ENCODE results near the gene NKX2-3.
A peak's percentile ranks its signal among the peaks of the same experiment; 100 is the strongest.

The NKX2-3 gene

GRCh38 chr10:99532687-99533495, at the start of gene NKX2-3:
Gene NKX2-3 (plus strand): TSS chr10:99532942. CDS start chr10:99533132, 190 bp downstream.
- DNase-seq (ENCODE audit: low read depth in 4 of 4, low spot score in 1 of 4) = peak in 2 of 4 experiments; percentile 29 to 63

- no peak for DNase-seq (ENCODE audit: low read depth in 4 of 4, low spot score in 1 of 4)
Observed at GRCh38 chr10:99484626-99485581, 47.8 kb upstream of the NKX2-3 start.

GRCh38 chr10:99487125-99487807, 45.5 kb upstream of the NKX2-3 start:
- DNase-seq (ENCODE audit: low read depth in 4 of 4, low spot score in 1 of 4) = no peak

GRCh38 chr10:99489271-99489670, 43.5 kb upstream of the NKX2-3 start:
- DNase-seq (ENCODE audit: low read depth in 4 of 4, low spot score in 1 of 4) = no peak

- no peak for DNase-seq (ENCODE audit: low read depth in 4 of 4, low spot score in 1 of 4)
Observed at GRCh38 chr10:99497343-99498025, 35.3 kb upstream of the NKX2-3 start.

GRCh38 chr10:99506416-99506815, 26.3 kb upstream of the NKX2-3 start:
- no peak for DNase-seq (ENCODE audit: low read depth in 4 of 4, low spot score in 1 of 4)

- DNase-seq (ENCODE audit: low read depth in 4 of 4, low spot score in 1 of 4) = no peak
Observed at GRCh38 chr10:99507265-99507664, 25.5 kb upstream of the NKX2-3 start.

GRCh38 chr10:99513061-99513460, 19.7 kb upstream of the NKX2-3 start:
- no peak for DNase-seq (ENCODE audit: low read depth in 4 of 4, low spot score in 1 of 4)

- DNase-seq (ENCODE audit: low read depth in 4 of 4, low spot score in 1 of 4) = no peak
Observed at GRCh38 chr10:99519690-99520039, 13.1 kb upstream of the NKX2-3 start.

GRCh38 chr10:99520040-99520846, 12.5 kb upstream of the NKX2-3 start:
- no peak for DNase-seq (ENCODE audit: low read depth in 4 of 4, low spot score in 1 of 4)

- DNase-seq (ENCODE audit: low read depth in 4 of 4, low spot score in 1 of 4) = no peak
Observed at GRCh38 chr10:99520847-99521764, 11.6 kb upstream of the NKX2-3 start.

GRCh38 chr10:99521765-99522469, 10.8 kb upstream of the NKX2-3 start:
- no peak for DNase-seq (ENCODE audit: low read depth in 4 of 4, low spot score in 1 of 4)

GRCh38 chr10:99522470-99523250, 10.1 kb upstream of the NKX2-3 start:
- DNase-seq (ENCODE audit: low read depth in 4 of 4, low spot score in 1 of 4) = no peak

GRCh38 chr10:99523251-99523773, 9.4 kb upstream of the NKX2-3 start:
- DNase-seq (ENCODE audit: low read depth in 4 of 4, low spot score in 1 of 4) = no peak

- DNase-seq (ENCODE audit: low read depth in 4 of 4, low spot score in 1 of 4) = no peak
Observed at GRCh38 chr10:99524050-99524666, 8.6 kb upstream of the NKX2-3 start.

- DNase-seq (ENCODE audit: low read depth in 4 of 4, low spot score in 1 of 4) = no peak
Observed at GRCh38 chr10:99524736-99525380, 7.9 kb upstream of the NKX2-3 start.
